Endothelial cell of umbilical vein (primary cell): ENCODE results near the gene CTBP1.

ENCODE experiments used
- CTCF ChIP-seq, 2 donors: IDR thresholded peaks; 1 replicate in 1 of 2; 2 replicates in 1 of 2; pipeline ENCODE4 v1.5.1; 2011; ENCODE audit warnings: low read length in 2 of 2, mild to moderate bottlenecking in 2 of 2, moderate library complexity in 2 of 2, control low read depth in 1 of 2, inconsistent platforms in 1 of 2, low read depth in 1 of 2; ENCODE audit not compliant: insufficient read depth in 1 of 2; ENCODE audit errors: extremely low read depth in 1 of 2
- POLR2A ChIP-seq: IDR thresholded peaks from 2 replicates; pipeline ENCODE4 v1.6.1; 2012; ENCODE audit warnings: low read depth, mild to moderate bottlenecking, control low read depth, low read length

DNA sequence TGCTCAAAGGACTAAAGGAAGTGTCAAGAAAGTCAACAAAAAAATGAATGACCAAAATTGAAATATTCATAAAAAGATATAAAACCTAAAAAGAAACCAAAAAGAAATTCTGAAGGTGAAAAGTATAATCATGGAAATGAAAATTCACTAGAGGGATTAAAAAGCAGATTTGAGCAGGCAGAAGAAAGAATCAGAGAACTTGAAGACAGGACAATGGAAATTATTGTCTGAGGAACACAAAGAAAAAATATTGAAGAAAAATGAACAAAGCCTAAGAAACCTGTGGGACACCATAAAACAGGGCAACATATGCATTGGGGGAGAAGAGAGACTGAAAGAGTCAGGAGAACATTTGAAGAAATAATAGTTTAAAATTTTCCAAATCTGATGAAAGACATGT, 66.6 kb downstream of the CTBP1 start:
- no peak for TF ChIP-seq CTCF (IDR thresholded peaks at IDR 0.05; ENCODE audit: extremely low read depth in 1 of 2, insufficient read depth in 1 of 2, low read depth in 1 of 2, low read length in 2 of 2)
- TF ChIP-seq POLR2A = no peak
